Activated T-cell treated with anti-CD3 and anti-CD28 coated beads, Interleukin-2, amount 50 U/mL, for 4 hours (primary cell): ENCODE data around the gene NPVF. TPM values are rescaled to one million over a fixed set of nuclear protein-coding genes. Genes with fewer than 3 reads are reported as not detected.

Source experiments
- ATAC-seq, 2 donors: fragments of 200-7000 bp; cut with Tn5 transposase; one replicate each; pipeline ENCODE4 v1.10.0; 2021
- DNase-seq: peaks from one replicate; pipeline ENCODE4 v3.0.0-alpha.2; 2020
- H3K27me3 Mint-ChIP-seq: one replicate; pipeline ENCODE4 v1.8.0; 2021; ENCODE audit warnings: low read depth, mixed read lengths
- H3K36me3 Mint-ChIP-seq: one replicate; pipeline ENCODE4 v1.8.0; 2022; ENCODE audit warnings: mixed read lengths; ENCODE audit not compliant: insufficient read depth
- H3K4me1 Mint-ChIP-seq: one replicate; pipeline ENCODE4 v1.8.0; 2021; ENCODE audit warnings: low read depth, mixed read lengths
- H3K4me3 Mint-ChIP-seq: one replicate; pipeline ENCODE4 v1.8.0; 2021; ENCODE audit warnings: mild to moderate bottlenecking, moderate library complexity, mixed read lengths
- H3K9me3 Mint-ChIP-seq: one replicate; pipeline ENCODE4 v1.8.0; 2021; ENCODE audit warnings: mixed read lengths
- total RNA-seq, 3 donors: library from RNA; stranded (reverse); gene quantifications; one replicate each; pipeline ENCODE4 v1.2.1, GENCODE V29; 2021

Gene NPVF
- total RNA-seq, 3 donors from 2014 or later: not detected

- peaks cover 27% of the 10 kb centered on the region for H3K27me3 Mint-ChIP-seq
- no peak for DNase-seq
- ATAC-seq: no peak
- peaks cover 2% of the 10 kb centered on the region for H3K4me1 Mint-ChIP-seq
- H3K4me3 Mint-ChIP-seq: no peak overlapping the region
- no peaks in the 10 kb centered on the region for H3K36me3 Mint-ChIP-seq
- H3K9me3 Mint-ChIP-seq: no peaks in the 10 kb centered on the region
These were observed 19.6 kb downstream of the NPVF start for GRCh38 chr7:25208525-25209221.

GRCh38 chr7:25207887-25208286 is 20.4 kb downstream of the NPVF start:
- DNase-seq (no peak), ATAC-seq (no peak)
- Mint-ChIP-seq H3K9me3 (no peaks in the 10 kb centered on the region), H3K36me3 (no peaks in the 10 kb centered on the region), H3K27me3 (peaks cover 27% of the 10 kb centered on the region), H3K4me1 (peaks cover 2% of the 10 kb centered on the region), H3K4me3 (no peak overlapping the region)

- no peaks in the 10 kb centered on the region for H3K36me3 Mint-ChIP-seq
- H3K4me1 Mint-ChIP-seq: peaks cover 2% of the 10 kb centered on the region
- no peak for DNase-seq
- no peaks in the 10 kb centered on the region for H3K9me3 Mint-ChIP-seq
- H3K4me3 Mint-ChIP-seq: no peak overlapping the region
- H3K27me3 Mint-ChIP-seq: peaks cover 22% of the 10 kb centered on the region
- ATAC-seq: no peak
These were observed 21.5 kb downstream of the NPVF start for GRCh38 chr7:25206765-25207164.

- no peaks in the 10 kb centered on the region for H3K4me1 Mint-ChIP-seq
- H3K4me3 Mint-ChIP-seq: no peak overlapping the region
- peaks cover 10% of the 10 kb centered on the region for H3K27me3 Mint-ChIP-seq
- no peak for DNase-seq
- H3K9me3 Mint-ChIP-seq: no peaks in the 10 kb centered on the region
- H3K36me3 Mint-ChIP-seq: no peaks in the 10 kb centered on the region
- ATAC-seq: no peak
These were observed 32.0 kb downstream of the NPVF start for GRCh38 chr7:25196132-25196896.

- Mint-ChIP-seq H3K4me1 (no peaks in the 10 kb centered on the region), H3K4me3 (no peak overlapping the region), H3K9me3 (no peaks in the 10 kb centered on the region), H3K36me3 (no peaks in the 10 kb centered on the region), H3K27me3 (peaks cover 14% of the 10 kb centered on the region)
- ATAC-seq (no peak), DNase-seq (no peak)
These were observed 34.2 kb downstream of the NPVF start for GRCh38 chr7:25194036-25194435.

- no peak for DNase-seq
- Mint-ChIP-seq H3K4me3 (no peak overlapping the region), H3K9me3 (no peaks in the 10 kb centered on the region), H3K36me3 (no peaks in the 10 kb centered on the region), H3K27me3 (peaks cover 23% of the 10 kb centered on the region), H3K4me1 (no peaks in the 10 kb centered on the region)
- ATAC-seq: no peak
These were observed 36.2 kb downstream of the NPVF start for GRCh38 chr7:25192043-25192442.

GRCh38 chr7:25189197-25189596 is 39.1 kb downstream of the NPVF start:
- Mint-ChIP-seq H3K36me3 (no peaks in the 10 kb centered on the region), H3K4me3 (no peak overlapping the region), H3K4me1 (no peaks in the 10 kb centered on the region), H3K9me3 (no peaks in the 10 kb centered on the region), H3K27me3 (peaks cover 23% of the 10 kb centered on the region)
- no peak for ATAC-seq
- no peak for DNase-seq

GRCh38 chr7:25187932-25188331 is 40.4 kb downstream of the NPVF start:
- ATAC-seq: no peak
- peaks cover 20% of the 10 kb centered on the region for H3K27me3 Mint-ChIP-seq
- no peaks in the 10 kb centered on the region for H3K4me1 Mint-ChIP-seq
- H3K36me3 Mint-ChIP-seq: no peaks in the 10 kb centered on the region
- no peak for DNase-seq
- H3K4me3 Mint-ChIP-seq: no peak overlapping the region
- H3K9me3 Mint-ChIP-seq: no peaks in the 10 kb centered on the region

GRCh38 chr7:25186436-25186835 is 41.9 kb downstream of the NPVF start:
- H3K36me3 Mint-ChIP-seq: no peaks in the 10 kb centered on the region
- H3K4me3 Mint-ChIP-seq: no peak overlapping the region
- peaks cover 17% of the 10 kb centered on the region for H3K27me3 Mint-ChIP-seq
- ATAC-seq (no peak), DNase-seq (no peak)
- no peaks in the 10 kb centered on the region for H3K9me3 Mint-ChIP-seq
- H3K4me1 Mint-ChIP-seq: no peaks in the 10 kb centered on the region

- Mint-ChIP-seq H3K36me3 (peaks cover 6% of the 10 kb centered on the region), H3K4me3 (no peak overlapping the region)
- no peak for ATAC-seq
These were observed 46.8 kb downstream of the NPVF start for GRCh38 chr7:25181532-25181931.

GRCh38 chr7:25180946-25181345 is 47.3 kb downstream of the NPVF start:
- no peak for ATAC-seq
- Mint-ChIP-seq H3K36me3 (peaks cover 6% of the 10 kb centered on the region), H3K4me1 (peaks cover 11% of the 10 kb centered on the region), H3K9me3 (no peaks in the 10 kb centered on the region), H3K4me3 (peak overlapping the region; percentile 83), H3K27me3 (peaks cover 2% of the 10 kb centered on the region)
- DNase-seq: no peak

More at GRCh38 chr7:25181532-25181931, 46.8 kb downstream of the NPVF start:
- Mint-ChIP-seq H3K4me1 (peaks cover 11% of the 10 kb centered on the region), H3K9me3 (no peaks in the 10 kb centered on the region), H3K27me3 (peaks cover 2% of the 10 kb centered on the region)
- DNase-seq: no peak

GRCh38 chr7:25180592-25180923 is 47.7 kb downstream of the NPVF start:
- Mint-ChIP-seq H3K36me3 (peaks cover 7% of the 10 kb centered on the region), H3K9me3 (no peaks in the 10 kb centered on the region), H3K4me3 (peak overlapping the region; percentile 83), H3K4me1 (peaks cover 11% of the 10 kb centered on the region), H3K27me3 (peaks cover 2% of the 10 kb centered on the region)
- DNase-seq (no peak), ATAC-seq (peak; percentile 36 to 44)

GRCh38 chr7:25179771-25180591 is 48.3 kb downstream of the NPVF start:
- ATAC-seq (peak; percentile 94 to 97), DNase-seq (peak; percentile 97)
- H3K4me1 Mint-ChIP-seq: peaks cover 11% of the 10 kb centered on the region
- no peaks in the 10 kb centered on the region for H3K27me3 Mint-ChIP-seq
- H3K36me3 Mint-ChIP-seq: peaks cover 7% of the 10 kb centered on the region
- no peaks in the 10 kb centered on the region for H3K9me3 Mint-ChIP-seq
- H3K4me3 Mint-ChIP-seq: peak overlapping the region; percentile 83

GRCh38 chr7:25179325-25179724 is 49.0 kb downstream of the NPVF start:
- no peaks in the 10 kb centered on the region for H3K9me3 Mint-ChIP-seq
- H3K4me3 Mint-ChIP-seq: peak overlapping the region; percentile 83
- H3K36me3 Mint-ChIP-seq: peaks cover 7% of the 10 kb centered on the region
- H3K4me1 Mint-ChIP-seq: peaks cover 11% of the 10 kb centered on the region
- no peaks in the 10 kb centered on the region for H3K27me3 Mint-ChIP-seq
- DNase-seq (no peak), ATAC-seq (no peak)
